SK-N-MC (cell line): ENCODE measurements around the gene NDUFB5.

Experiments used
- EZH2 ChIP-seq: fragments of 200-600 bp; sonication (generic); IDR thresholded peaks from one replicate; pipeline ENCODE4 v1.6.1; 2017; ENCODE audit warnings: antibody characterized with exemption
- FOXP2 ChIP-seq: optimal IDR thresholded peaks from 2 replicates; pipeline ENCODE3; 2011; ENCODE audit warnings: mild to moderate bottlenecking, moderate library complexity; ENCODE audit not compliant: insufficient read depth; ENCODE audit errors: extremely low read length, control extremely low read depth
- POLR2AphosphoS5 ChIP-seq: IDR thresholded peaks from 2 replicates; pipeline ENCODE4 v1.6.1; 2012; ENCODE audit warnings: mild to moderate bottlenecking, low read depth, low read length, borderline replicate concordance

- no peak for TF ChIP-seq EZH2
- no peak for TF ChIP-seq POLR2AphosphoS5
- TF ChIP-seq FOXP2 = no peak
Observed at GRCh38 chr3:179642871-179643270, 38.3 kb downstream of the NDUFB5 start.
